DOHH2 (cell line): Measurements from ENCODE around the gene USB1.

Experiments
- EZH2phosphoT487 ChIP-seq: fragments of 200-600 bp; sonication (generic); IDR thresholded peaks from 2 replicates; pipeline ENCODE4 v1.6.1; 2017; ENCODE audit warnings: borderline replicate concordance, mild to moderate bottlenecking, antibody characterized with exemption, low read length, moderate library complexity, mixed read lengths
- TF ChIP-seq, protein P1 (sequence below): fragments of 200-600 bp; sonication (generic); IDR thresholded peaks from one replicate; pipeline ENCODE4 v1.5.1; 2014; ENCODE audit warnings: antibody characterized with exemption, mild to moderate bottlenecking, low read depth, low read length; ENCODE audit not compliant: poor library complexity, severe bottlenecking

DNA sequence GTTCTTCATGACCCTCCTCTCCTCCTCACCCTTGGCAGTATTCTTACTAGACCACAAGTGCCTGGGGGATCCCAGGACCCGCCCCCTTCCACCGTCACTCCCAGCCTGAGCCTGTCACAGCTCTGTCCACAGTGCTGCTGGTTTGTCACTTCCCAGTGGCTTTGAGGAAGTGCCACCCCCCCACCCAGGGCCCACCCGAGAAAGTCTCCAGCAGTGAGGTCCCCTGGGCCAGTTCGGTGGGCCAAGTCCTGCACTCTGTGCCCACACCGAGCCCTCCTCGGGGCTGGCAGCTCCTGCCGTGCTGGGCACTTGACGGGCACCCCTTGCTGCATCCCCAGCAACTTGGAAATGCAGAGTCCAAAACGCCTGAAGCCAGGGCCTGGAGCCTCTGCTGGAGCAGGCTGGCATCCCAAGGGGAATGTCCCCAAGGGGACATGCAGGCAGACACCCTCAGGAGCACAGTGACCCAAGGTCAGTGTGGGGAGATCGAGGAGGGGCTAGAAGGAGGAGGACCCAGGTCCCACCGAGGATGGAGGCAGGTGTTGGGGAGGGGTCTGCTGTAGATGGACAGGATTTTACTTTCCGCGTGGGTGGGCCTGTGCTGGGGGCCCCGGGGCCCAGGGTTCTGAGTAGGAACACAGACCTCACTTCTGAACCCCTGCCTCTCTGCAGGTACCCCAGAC, 39.9 kb downstream of the USB1 start:
- TF ChIP-seq, protein P1, sequence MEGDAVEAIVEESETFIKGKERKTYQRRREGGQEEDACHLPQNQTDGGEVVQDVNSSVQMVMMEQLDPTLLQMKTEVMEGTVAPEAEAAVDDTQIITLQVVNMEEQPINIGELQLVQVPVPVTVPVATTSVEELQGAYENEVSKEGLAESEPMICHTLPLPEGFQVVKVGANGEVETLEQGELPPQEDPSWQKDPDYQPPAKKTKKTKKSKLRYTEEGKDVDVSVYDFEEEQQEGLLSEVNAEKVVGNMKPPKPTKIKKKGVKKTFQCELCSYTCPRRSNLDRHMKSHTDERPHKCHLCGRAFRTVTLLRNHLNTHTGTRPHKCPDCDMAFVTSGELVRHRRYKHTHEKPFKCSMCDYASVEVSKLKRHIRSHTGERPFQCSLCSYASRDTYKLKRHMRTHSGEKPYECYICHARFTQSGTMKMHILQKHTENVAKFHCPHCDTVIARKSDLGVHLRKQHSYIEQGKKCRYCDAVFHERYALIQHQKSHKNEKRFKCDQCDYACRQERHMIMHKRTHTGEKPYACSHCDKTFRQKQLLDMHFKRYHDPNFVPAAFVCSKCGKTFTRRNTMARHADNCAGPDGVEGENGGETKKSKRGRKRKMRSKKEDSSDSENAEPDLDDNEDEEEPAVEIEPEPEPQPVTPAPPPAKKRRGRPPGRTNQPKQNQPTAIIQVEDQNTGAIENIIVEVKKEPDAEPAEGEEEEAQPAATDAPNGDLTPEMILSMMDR = no peak
- no peak for TF ChIP-seq EZH2phosphoT487
